Muscle of leg (tissue), 11 donors: ENCODE results near the gene SLC35B2. TPM values are rescaled to one million over a fixed set of nuclear protein-coding genes. Genes with fewer than 3 reads are reported as not detected.

Experiments used
- DNase-seq: peaks from one replicate; pipeline ENCODE4 v3.0.0; 2013
- H3K27ac ChIP-seq: one replicate; pipeline ENCODE4 v1.5.1; 2013; ENCODE audit warnings: mild to moderate bottlenecking, low read length, control low read depth
- H3K27me3 ChIP-seq: one replicate; pipeline ENCODE4 v1.6.1; 2013; ENCODE audit warnings: low read length; ENCODE audit not compliant: control insufficient read depth, insufficient read depth
- H3K36me3 ChIP-seq: one replicate; pipeline ENCODE4 v1.6.1; 2013; ENCODE audit warnings: low read length; ENCODE audit not compliant: control insufficient read depth, insufficient read depth
- H3K4me1 ChIP-seq: one replicate; pipeline ENCODE4 v1.6.1; 2013; ENCODE audit warnings: low read length; ENCODE audit not compliant: control insufficient read depth, insufficient read depth
- H3K4me3 ChIP-seq: one replicate; pipeline ENCODE4 v1.5.1; 2013; ENCODE audit warnings: low read length, control low read depth
- H3K9me3 ChIP-seq: replicated peaks from 2 replicates; pipeline ENCODE4 v1.6.1; 2013; ENCODE audit warnings: low read depth, low read length; ENCODE audit not compliant: control insufficient read depth
- WGBS: methylation state at CpG from one replicate; pipeline ENCODE4 v1.1.5; 2013; ENCODE audit warnings: missing lambda C conversion rate; ENCODE audit not compliant: insufficient coverage; 5-methylcytosine and 5-hydroxymethylcytosine counted together
- polyA plus RNA-seq, 8 donors: library from polyadenylated mRNA; unstranded; fragments of 120-200 nt; gene quantifications; one replicate each; pipeline versions ENCODE4 v1.2.1 to v1.2.3, GENCODE V29; 2013; ENCODE audit warnings: inconsistent platforms in 1 of 8, low replicate concordance in 1 of 8; ENCODE audit not compliant: insufficient read length in 8 of 8, insufficient read depth in 1 of 8
- total RNA-seq: library from RNA; stranded (reverse); fragments of 120-200 nt; gene quantifications from one replicate; pipeline ENCODE4 v1.2.4, GENCODE V29; 2013

SLC35B2 gene
- total and polyA plus RNA-seq, 9 donors: 27.6 to 42.4 (median 34.8) TPM

DNA sequence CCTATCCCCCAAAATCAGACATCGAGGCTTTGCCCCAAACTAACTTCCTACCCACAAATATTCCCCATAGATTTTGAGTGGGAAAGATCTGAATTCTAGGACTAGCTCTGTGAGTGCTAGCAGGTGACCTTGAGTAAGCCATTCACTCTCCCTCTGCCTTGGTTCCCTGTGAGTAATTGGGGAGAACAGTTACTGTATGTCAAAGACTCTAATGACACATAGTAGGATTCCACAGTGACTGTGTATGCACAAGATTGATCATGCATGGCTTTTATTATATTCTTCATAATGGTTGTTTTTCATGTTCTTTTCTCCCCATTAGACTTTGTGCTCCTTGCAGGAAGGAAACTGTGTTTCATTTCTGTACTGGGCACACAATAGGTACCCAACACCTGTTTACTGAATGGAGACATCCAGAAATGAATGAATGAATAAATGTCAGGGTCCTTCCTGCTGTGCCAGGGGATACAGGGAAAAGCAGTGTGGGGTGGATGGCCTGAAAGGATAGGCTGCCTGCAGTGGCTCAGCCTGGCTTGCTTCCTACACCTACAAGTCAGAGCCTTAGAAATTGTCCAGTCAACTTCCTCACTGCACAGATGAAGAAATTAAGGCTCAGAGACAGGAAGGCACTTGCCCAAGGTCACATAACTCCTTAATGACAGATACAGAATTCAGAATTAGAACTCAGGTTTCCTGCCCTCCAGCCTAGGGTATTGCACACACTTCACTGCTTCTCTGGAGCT, 12.0 kb upstream of the SLC35B2 start:
- Histone ChIP-seq H3K9me3 (no peaks in the 10 kb centered on the region), H3K36me3 (no peaks in the 10 kb centered on the region), H3K4me1 (peaks cover 7% of the 10 kb centered on the region), H3K27ac (no peak overlapping the region), H3K27me3 (peaks cover 58% of the 10 kb centered on the region), H3K4me3 (no peak overlapping the region)
- no peak for DNase-seq
- WGBS: no CpG with 5 or more reads among the region's 1 CpG

GRCh38 chr6:44268095-44268628, 10.8 kb upstream of the SLC35B2 start:
- no peak overlapping the region for H3K27ac ChIP-seq
- no peaks in the 10 kb centered on the region for H3K9me3 ChIP-seq
- peak; percentile 58 for DNase-seq
- 30% methylated on average over 2 of the region's 5 CpGs for WGBS
- peaks cover 49% of the 10 kb centered on the region for H3K27me3 ChIP-seq
- no peak overlapping the region for H3K4me3 ChIP-seq
- no peaks in the 10 kb centered on the region for H3K36me3 ChIP-seq
- H3K4me1 ChIP-seq: peaks cover 19% of the 10 kb centered on the region

GRCh38 chr6:44267252-44267651, 9.9 kb upstream of the SLC35B2 start:
- Histone ChIP-seq H3K4me1 (peaks cover 28% of the 10 kb centered on the region), H3K27ac (no peak overlapping the region), H3K9me3 (no peaks in the 10 kb centered on the region), H3K36me3 (no peaks in the 10 kb centered on the region), H3K4me3 (no peak overlapping the region), H3K27me3 (peaks cover 39% of the 10 kb centered on the region)
- no peak for DNase-seq
- WGBS: no CpG with 5 or more reads among the region's 10 CpGs

- Histone ChIP-seq H3K27me3 (peaks cover 30% of the 10 kb centered on the region), H3K4me1 (peaks cover 30% of the 10 kb centered on the region), H3K4me3 (no peak overlapping the region), H3K36me3 (peaks cover 7% of the 10 kb centered on the region), H3K9me3 (no peaks in the 10 kb centered on the region), H3K27ac (no peak overlapping the region)
- 33% methylated on average over 1 of the region's 3 CpGs for WGBS
- DNase-seq: no peak
Observed at GRCh38 chr6:44266347-44266746, 9.0 kb upstream of the SLC35B2 start.

DNA sequence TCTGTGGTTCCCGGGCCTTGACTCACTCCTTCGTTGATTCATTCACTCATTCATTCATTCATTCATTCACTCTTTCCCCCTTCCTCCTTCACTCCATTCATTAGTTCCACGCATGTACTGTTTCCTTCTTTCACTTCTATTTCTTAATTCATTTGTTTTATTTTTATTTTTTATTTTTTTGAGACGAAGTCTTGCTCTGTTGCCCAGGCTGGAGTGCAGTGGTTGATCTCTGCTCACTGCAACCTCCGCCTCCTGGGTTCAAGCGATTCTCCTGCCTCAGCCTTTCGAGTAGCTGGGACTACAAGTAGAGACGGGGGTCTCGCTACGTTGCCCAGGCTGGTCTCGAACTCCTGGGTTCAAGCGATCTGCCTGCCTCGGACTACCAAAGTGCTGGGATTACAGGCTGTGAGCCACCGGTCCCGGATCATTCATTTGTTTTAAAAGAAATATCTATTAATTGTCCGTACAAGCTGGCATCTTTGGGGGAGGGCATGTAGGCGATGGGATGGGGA, 8.4 kb upstream of the SLC35B2 start:
- DNase-seq: no peak
- H3K36me3 ChIP-seq: peaks cover 10% of the 10 kb centered on the region
- peaks cover 26% of the 10 kb centered on the region for H3K27me3 ChIP-seq
- WGBS: 74% methylated on average over 11 of the region's 17 CpGs
- peak overlapping the region; percentile 90 for H3K4me3 ChIP-seq
- peaks cover 30% of the 10 kb centered on the region for H3K4me1 ChIP-seq
- no peaks in the 10 kb centered on the region for H3K9me3 ChIP-seq
- peak overlapping the region; percentile 54 for H3K27ac ChIP-seq

- Histone ChIP-seq H3K36me3 (peaks cover 11% of the 10 kb centered on the region), H3K9me3 (no peaks in the 10 kb centered on the region), H3K4me3 (peak within 1 kb of the TSS; percentile 90), H3K4me1 (peaks cover 30% of the 10 kb centered on the region), H3K27me3 (peaks cover 25% of the 10 kb centered on the region), H3K27ac (peak within 1 kb of the TSS; percentile 90)
- DNase-seq: peak; percentile 96
- under 1% methylated on average over 66 of the region's 72 CpGs for WGBS
Observed at GRCh38 chr6:44265007-44265721, 7.8 kb upstream of the SLC35B2 start, which contains the start of gene NFKBIE. Gene NFKBIE, minus strand, starts transcription at chr6:44265551. Its CDS starts 205 bp downstream, at chr6:44265346.

GRCh38 chr6:44264154-44265006, 7.1 kb upstream of the SLC35B2 start:
- Histone ChIP-seq H3K27me3 (peaks cover 17% of the 10 kb centered on the region), H3K36me3 (peaks cover 17% of the 10 kb centered on the region), H3K27ac (peak overlapping the region; percentile 90), H3K4me3 (peak overlapping the region; percentile 90), H3K4me1 (peaks cover 30% of the 10 kb centered on the region), H3K9me3 (no peaks in the 10 kb centered on the region)
- DNase-seq: peak; percentile 59
- 9% methylated on average over 5 of the region's 13 CpGs for WGBS

DNA sequence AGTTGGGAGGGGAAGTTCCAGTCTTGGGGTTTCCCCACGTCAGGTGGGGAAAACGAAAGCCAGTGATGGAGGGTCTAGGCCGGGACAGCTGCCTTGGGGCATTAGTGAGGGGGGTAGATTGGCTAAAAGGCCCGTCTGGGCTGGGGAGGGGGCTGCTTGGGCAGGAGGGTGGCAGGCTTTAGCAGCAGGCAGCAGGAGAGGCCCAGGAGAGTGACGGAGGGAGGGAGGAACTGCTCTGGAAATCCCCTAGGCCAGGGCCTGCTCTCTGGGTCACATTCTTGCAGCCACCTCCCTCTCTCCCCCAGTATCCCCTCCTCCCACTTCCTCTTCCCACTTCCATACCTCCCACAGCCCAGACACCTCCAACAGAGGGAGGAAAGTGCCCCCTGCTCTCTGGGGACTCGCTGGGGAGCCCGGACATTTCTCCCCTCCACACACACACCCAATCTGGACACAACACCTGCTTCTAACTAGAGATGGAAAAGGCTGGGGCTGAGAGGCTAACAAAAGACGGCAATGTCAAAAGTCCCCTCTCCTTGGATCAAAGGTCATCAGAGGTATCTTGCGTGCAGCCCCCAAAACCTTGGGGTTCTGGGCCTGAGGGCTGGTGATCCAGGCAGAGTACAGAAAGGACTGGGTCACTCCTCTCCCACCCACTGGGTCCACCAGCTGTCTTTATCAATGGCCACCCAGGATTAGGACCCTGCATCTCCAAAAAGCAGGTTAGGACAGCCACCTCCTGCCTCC, 6.2 kb upstream of the SLC35B2 start:
- Histone ChIP-seq H3K4me3 (peak overlapping the region; percentile 90), H3K27ac (peak overlapping the region; percentile 13), H3K36me3 (peaks cover 25% of the 10 kb centered on the region), H3K27me3 (peaks cover 10% of the 10 kb centered on the region), H3K4me1 (peaks cover 30% of the 10 kb centered on the region), H3K9me3 (no peaks in the 10 kb centered on the region)
- no peak for DNase-seq
- 37% methylated on average over 4 of the region's 9 CpGs for WGBS
